ENCODE measurements around the gene SLC12A4. TPM values are rescaled to one million over a fixed set of nuclear protein-coding genes. Genes with fewer than 3 reads are reported as not detected.

The SLC12A4 gene
- total and polyA plus RNA-seq, 2 of the 13 experiments (the other 11 are each of a cell fraction or from before 2014, with no cell fraction given): 65.1 to 84.3 TPM

- TF ChIP-seq ZBTB33 (CRISPR knock-in tag; IDR thresholded peaks at IDR 0.05): peak; percentile 61
- no peak; the same call in 1 of the 2 replicates for TF ChIP-seq ZNF414 (CRISPR knock-in tag; IDR thresholded peaks at IDR 0.05)
- peak; percentile 92 for TF ChIP-seq IKZF5 (CRISPR knock-in tag; IDR thresholded peaks at IDR 0.05)
- TF ChIP-seq U2AF2 (IDR thresholded peaks at IDR 0.05; ENCODE audit: low read depth, low read length): no peak
- TF ChIP-seq ZNF883 (CRISPR knock-in tag; IDR thresholded peaks at IDR 0.05; ENCODE audit: not compliant biosample characterization): peak; percentile 69
- TF ChIP-seq KLF12 (CRISPR knock-in tag; IDR thresholded peaks at IDR 0.05; ENCODE audit: borderline replicate concordance): peak; percentile 95
- TF ChIP-seq HNF1A (IDR thresholded peaks at IDR 0.05; ENCODE audit: low read depth): no peak
- peak; percentile 52; the same call in 1 of the 2 replicates for TF ChIP-seq HNF1A (CRISPR knock-in tag; IDR thresholded peaks at IDR 0.05; ENCODE audit: borderline replicate concordance)
- TF ChIP-seq ZNF646 (CRISPR knock-in tag; IDR thresholded peaks at IDR 0.05): no peak
- TF ChIP-seq ZNF660 (CRISPR knock-in tag; IDR thresholded peaks at IDR 0.05; ENCODE audit: borderline replicate concordance, low read depth): no peak
- peak; percentile 88 for TF ChIP-seq KAT8 (CRISPR knock-in tag; IDR thresholded peaks at IDR 0.05)
- TF ChIP-seq ZNF761 (CRISPR knock-in tag; conservative IDR thresholded peaks at IDR 0.05): no peak
Measured at GRCh38 chr16:67993207-67994039, 25.0 kb upstream of the SLC12A4 start (continued).
